ENCODE data around the gene TTC34.
"Not testable (repeated sequence)": the region's sequence is repeated elsewhere in the genome, so short reads cannot be mapped to it uniquely, and the experiment has no call there.

The TTC34 gene

DNA sequence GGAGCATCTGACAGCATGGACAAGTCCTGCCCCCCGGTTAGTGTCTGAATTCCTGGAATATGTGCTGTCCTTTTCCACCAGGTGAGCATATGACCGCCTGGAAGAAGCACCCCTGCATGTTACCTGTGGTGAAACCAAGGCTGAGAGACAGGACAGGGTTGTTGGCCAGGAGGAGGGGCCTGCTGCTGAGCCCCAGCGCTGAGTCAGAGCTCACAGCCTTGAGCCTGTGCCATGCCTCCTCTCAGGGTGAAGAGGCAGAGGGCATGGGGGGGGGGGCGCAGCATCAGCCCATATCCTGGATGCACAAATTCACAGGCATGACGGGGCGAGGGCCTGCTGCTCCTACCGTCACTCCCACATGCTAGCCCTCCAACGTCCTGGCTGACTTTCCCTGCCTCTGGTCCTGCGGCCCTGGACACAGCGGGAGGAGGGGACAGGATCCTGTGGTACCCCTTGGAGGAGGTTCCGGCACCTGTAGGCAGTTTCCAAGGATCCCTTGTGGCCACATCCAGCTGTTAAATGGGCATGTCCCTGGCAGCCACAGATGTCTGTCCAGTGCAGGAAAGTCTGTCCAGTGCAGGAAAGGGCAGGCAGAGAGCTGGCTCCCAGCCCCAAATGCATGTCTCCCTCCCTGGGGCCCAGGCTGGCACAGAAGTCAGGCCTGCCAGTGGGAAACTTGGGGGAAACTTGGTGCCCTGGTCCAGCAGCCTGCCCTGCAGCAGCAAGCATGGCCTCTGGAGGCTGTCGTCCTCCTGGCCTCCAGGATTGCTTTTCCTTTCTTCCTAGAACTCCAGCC, 23.9 kb downstream of the TTC34 start:
- Histone ChIP-seq H3K4me3 (ENCODE audit: low read length) (no peak overlapping the region), H3K4me1 (ENCODE audit: control insufficient read depth, insufficient read depth, low read length) (no peaks in the 10 kb centered on the region), H3K27me3 (replicated peaks; ENCODE audit: control insufficient read depth, insufficient read depth, low read length) (no peaks in the 10 kb centered on the region), H3K9me3 (ENCODE audit: control insufficient read depth, low read length) (peaks cover 25% of the 10 kb centered on the region), H3K9ac (ENCODE audit: low read length) (no peak overlapping the region), H3K36me3 (ENCODE audit: control insufficient read depth, insufficient read depth, low read length, severe bottlenecking) (no peaks in the 10 kb centered on the region)
- no peak for DNase-seq (ENCODE audit: low read depth)

- not testable (repeated sequence) for DNase-seq (ENCODE audit: low read depth); H3K9me3 ChIP-seq (ENCODE audit: control insufficient read depth, low read length); H3K9ac ChIP-seq (ENCODE audit: low read length); H3K36me3 ChIP-seq (ENCODE audit: control insufficient read depth, insufficient read depth, low read length, severe bottlenecking); H3K4me3 ChIP-seq (ENCODE audit: low read length); H3K4me1 ChIP-seq (ENCODE audit: control insufficient read depth, insufficient read depth, low read length); H3K27me3 ChIP-seq (replicated peaks; ENCODE audit: control insufficient read depth, insufficient read depth, low read length)
Observed at GRCh38 chr1:2775333-2775732, 26.2 kb downstream of the TTC34 start.

GRCh38 chr1:2768052-2768451, 33.4 kb downstream of the TTC34 start:
- not testable (repeated sequence) for H3K9ac ChIP-seq (ENCODE audit: low read length); H3K4me1 ChIP-seq (ENCODE audit: control insufficient read depth, insufficient read depth, low read length); H3K4me3 ChIP-seq (ENCODE audit: low read length); DNase-seq (ENCODE audit: low read depth); H3K9me3 ChIP-seq (ENCODE audit: control insufficient read depth, low read length); H3K27me3 ChIP-seq (replicated peaks; ENCODE audit: control insufficient read depth, insufficient read depth, low read length); H3K36me3 ChIP-seq (ENCODE audit: control insufficient read depth, insufficient read depth, low read length, severe bottlenecking)

DNA sequence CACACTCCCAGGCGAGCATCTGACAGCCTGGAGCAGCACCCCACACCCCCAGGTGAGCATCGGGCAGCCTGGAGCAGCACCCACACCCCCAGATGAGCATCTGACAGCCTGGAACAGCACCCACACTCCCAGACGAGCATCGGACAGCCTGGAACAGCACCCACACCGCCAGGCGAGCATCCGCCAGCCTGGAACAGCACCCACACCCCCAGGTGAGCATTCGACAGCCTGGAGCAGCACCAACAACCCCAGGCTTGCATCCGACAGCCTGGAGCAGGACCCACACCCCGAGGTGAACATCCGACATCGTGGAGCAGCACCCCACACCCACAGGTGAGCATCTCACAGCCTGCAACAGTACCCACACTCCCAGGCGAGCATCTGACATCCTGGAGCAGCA, 42.1 kb downstream of the TTC34 start:
- H3K36me3 ChIP-seq (ENCODE audit: control insufficient read depth, insufficient read depth, low read length, severe bottlenecking); H3K9ac ChIP-seq (ENCODE audit: low read length); DNase-seq (ENCODE audit: low read depth): not testable (repeated sequence)

GRCh38 chr1:2757519-2757918, 44.0 kb downstream of the TTC34 start:
- H3K27me3 ChIP-seq (replicated peaks; ENCODE audit: control insufficient read depth, insufficient read depth, low read length); H3K4me1 ChIP-seq (ENCODE audit: control insufficient read depth, insufficient read depth, low read length); H3K4me3 ChIP-seq (ENCODE audit: low read length); DNase-seq (ENCODE audit: low read depth); H3K9ac ChIP-seq (ENCODE audit: low read length); H3K36me3 ChIP-seq (ENCODE audit: control insufficient read depth, insufficient read depth, low read length, severe bottlenecking); H3K9me3 ChIP-seq (ENCODE audit: control insufficient read depth, low read length): not testable (repeated sequence)

More for the DNA sequence above, 42.1 kb downstream of the TTC34 start:
- H3K4me1 ChIP-seq (ENCODE audit: control insufficient read depth, insufficient read depth, low read length); H3K27me3 ChIP-seq (replicated peaks; ENCODE audit: control insufficient read depth, insufficient read depth, low read length); H3K9me3 ChIP-seq (ENCODE audit: control insufficient read depth, low read length); H3K4me3 ChIP-seq (ENCODE audit: low read length): not testable (repeated sequence)

DNA sequence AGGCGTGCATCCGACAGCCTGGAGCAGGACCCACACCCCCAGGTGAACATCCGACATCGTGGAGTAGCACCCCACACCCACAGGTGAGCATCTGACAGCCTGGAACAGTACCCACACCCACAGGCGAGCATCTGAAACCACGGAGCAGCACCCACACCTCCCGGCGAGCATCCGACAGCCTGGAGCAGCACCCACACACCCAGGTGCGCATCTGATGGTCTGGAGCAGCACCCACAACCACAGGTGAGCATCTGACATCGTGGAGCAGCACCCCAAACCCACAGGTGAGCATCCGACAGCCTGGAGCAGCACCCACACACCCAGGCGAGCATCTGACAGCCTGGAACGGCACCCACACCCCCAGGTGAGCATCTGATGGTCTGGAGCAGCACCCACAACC, 46.1 kb downstream of the TTC34 start:
- not testable (repeated sequence) for H3K9ac ChIP-seq (ENCODE audit: low read length); H3K4me3 ChIP-seq (ENCODE audit: low read length); DNase-seq (ENCODE audit: low read depth); H3K36me3 ChIP-seq (ENCODE audit: control insufficient read depth, insufficient read depth, low read length, severe bottlenecking); H3K4me1 ChIP-seq (ENCODE audit: control insufficient read depth, insufficient read depth, low read length); H3K9me3 ChIP-seq (ENCODE audit: control insufficient read depth, low read length); H3K27me3 ChIP-seq (replicated peaks; ENCODE audit: control insufficient read depth, insufficient read depth, low read length)

GRCh38 chr1:2754597-2754996, 46.9 kb downstream of the TTC34 start:
- not testable (repeated sequence) for H3K27me3 ChIP-seq (replicated peaks; ENCODE audit: control insufficient read depth, insufficient read depth, low read length); H3K9ac ChIP-seq (ENCODE audit: low read length); H3K4me3 ChIP-seq (ENCODE audit: low read length); H3K4me1 ChIP-seq (ENCODE audit: control insufficient read depth, insufficient read depth, low read length); H3K9me3 ChIP-seq (ENCODE audit: control insufficient read depth, low read length); H3K36me3 ChIP-seq (ENCODE audit: control insufficient read depth, insufficient read depth, low read length, severe bottlenecking); DNase-seq (ENCODE audit: low read depth)

GRCh38 chr1:2752503-2752902, 49.0 kb downstream of the TTC34 start:
- not testable (repeated sequence) for H3K4me3 ChIP-seq (ENCODE audit: low read length); H3K27me3 ChIP-seq (replicated peaks; ENCODE audit: control insufficient read depth, insufficient read depth, low read length); H3K9ac ChIP-seq (ENCODE audit: low read length); H3K9me3 ChIP-seq (ENCODE audit: control insufficient read depth, low read length); H3K36me3 ChIP-seq (ENCODE audit: control insufficient read depth, insufficient read depth, low read length, severe bottlenecking); H3K4me1 ChIP-seq (ENCODE audit: control insufficient read depth, insufficient read depth, low read length); DNase-seq (ENCODE audit: low read depth)

GRCh38 chr1:2751866-2752265, 49.6 kb downstream of the TTC34 start:
- not testable (repeated sequence) for H3K36me3 ChIP-seq (ENCODE audit: control insufficient read depth, insufficient read depth, low read length, severe bottlenecking); H3K4me3 ChIP-seq (ENCODE audit: low read length); H3K4me1 ChIP-seq (ENCODE audit: control insufficient read depth, insufficient read depth, low read length); H3K9ac ChIP-seq (ENCODE audit: low read length); H3K9me3 ChIP-seq (ENCODE audit: control insufficient read depth, low read length); DNase-seq (ENCODE audit: low read depth); H3K27me3 ChIP-seq (replicated peaks; ENCODE audit: control insufficient read depth, insufficient read depth, low read length)

GRCh38 chr1:2750766-2751730, 50.4 kb downstream of the TTC34 start:
- H3K36me3 ChIP-seq (ENCODE audit: control insufficient read depth, insufficient read depth, low read length, severe bottlenecking); DNase-seq (ENCODE audit: low read depth); H3K9me3 ChIP-seq (ENCODE audit: control insufficient read depth, low read length); H3K4me1 ChIP-seq (ENCODE audit: control insufficient read depth, insufficient read depth, low read length); H3K4me3 ChIP-seq (ENCODE audit: low read length); H3K27me3 ChIP-seq (replicated peaks; ENCODE audit: control insufficient read depth, insufficient read depth, low read length); H3K9ac ChIP-seq (ENCODE audit: low read length): not testable (repeated sequence)

DNA sequence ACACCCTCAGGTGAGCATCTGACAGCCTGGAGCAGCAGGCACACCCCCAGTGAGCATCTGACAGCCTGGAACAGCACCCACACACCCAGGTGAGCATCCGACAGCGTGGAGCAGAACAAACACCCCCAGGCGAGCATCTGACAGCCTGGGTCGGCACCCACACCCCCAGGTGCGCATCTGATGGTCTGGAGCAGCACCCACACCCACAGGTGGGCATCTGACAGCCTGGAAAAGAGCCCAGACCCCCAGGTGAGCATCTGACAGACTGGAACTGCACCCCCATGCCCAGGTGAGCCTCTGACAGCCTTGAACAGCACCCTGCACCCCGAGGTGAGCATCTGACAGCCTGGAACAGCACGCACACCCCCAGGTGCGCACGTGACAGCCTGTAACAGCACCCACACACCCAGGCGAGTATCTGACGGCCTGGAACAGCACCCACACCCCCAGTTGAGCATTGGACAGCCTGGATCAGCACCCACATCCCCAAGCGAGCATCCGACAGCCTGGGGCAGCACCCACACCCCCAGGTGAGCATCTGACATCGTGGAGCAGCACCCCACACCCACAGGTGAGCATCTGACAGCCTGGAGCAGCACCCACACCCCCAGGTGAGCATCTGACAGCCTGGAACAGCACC, 51.3 kb downstream of the TTC34 start:
- DNase-seq (ENCODE audit: low read depth); H3K9ac ChIP-seq (ENCODE audit: low read length); H3K4me1 ChIP-seq (ENCODE audit: control insufficient read depth, insufficient read depth, low read length); H3K9me3 ChIP-seq (ENCODE audit: control insufficient read depth, low read length); H3K4me3 ChIP-seq (ENCODE audit: low read length); H3K27me3 ChIP-seq (replicated peaks; ENCODE audit: control insufficient read depth, insufficient read depth, low read length); H3K36me3 ChIP-seq (ENCODE audit: control insufficient read depth, insufficient read depth, low read length, severe bottlenecking): not testable (repeated sequence)
